Pancreas (tissue), 10 donors: ENCODE measurements around the gene MTG2. TPM values are rescaled to one million over a fixed set of nuclear protein-coding genes. Genes with fewer than 3 reads are reported as not detected.
"Not testable (repeated sequence)": the region's sequence is repeated elsewhere in the genome, so short reads cannot be mapped to it uniquely, and the experiment has no call there.

Source experiments
- ATAC-seq, 4 donors: fragments of 200-7000 bp; cut with Tn5 transposase; one replicate each; pipeline versions ENCODE4 v1.8.0 to v1.9.1; 2020; ENCODE audit warnings: mild to moderate bottlenecking in 4 of 4, moderate library complexity in 4 of 4
- DNase-seq, 6 donors: peaks; one replicate each; pipeline ENCODE4 v3.0.0-alpha.2; 2020
- FAIRE-seq: peaks from 2 replicates; lab custom pipeline; 2012; peaks lifted over from hg19 to GRCh38; lab: Jason Lieb, UNC
- H3K27ac ChIP-seq, 4 donors: fragments of 200-600 bp; sonication (generic); 1 replicate in 3 of 4; 2 replicates in 1 of 4; pipeline versions ENCODE4 v1.5.0 to v1.8.0; 2020
- H3K27me3 ChIP-seq, 4 donors: fragments of 200-600 bp; one replicate each; pipeline ENCODE4 v1.8.0; 2021
- H3K36me3 ChIP-seq, 3 donors: fragments of 200-600 bp; sonication (generic) in 1 of 3; one replicate each; pipeline versions ENCODE4 v1.5.0 to v1.8.0; 2020 to 2021
- H3K4me1 ChIP-seq, 3 donors: fragments of 200-600 bp; one replicate each; pipeline ENCODE4 v1.8.0; 2021
- H3K4me3 ChIP-seq, 4 donors: fragments of 200-600 bp; sonication (generic) in 2 of 4; one replicate each; pipeline versions ENCODE4 v1.5.0 to v1.8.0; 2020 to 2021
- H3K9me3 ChIP-seq, 4 donors: fragments of 200-600 bp; one replicate each; pipeline ENCODE4 v1.8.0; 2021
- CTCF ChIP-seq, 4 donors: fragments of 200-600 bp; sonication (generic) in 3 of 4; IDR thresholded peaks; one replicate each; pipeline versions ENCODE4 v1.5.0 to v1.8.0; 2021; ENCODE audit warnings: antibody characterized with exemption in 4 of 4
- WGBS, 2 donors: extraction: QIAGEN DNeasy Blood & Tissue Kit; methylation state at CpG; one replicate each; pipeline ENCODE4 v1.1.7; 2013; 5-methylcytosine and 5-hydroxymethylcytosine counted together
- intact Hi-C, 3 donors: fragments of 100-400 bp; cut with DNase I; formaldehyde crosslinking; loops; one replicate each; pipeline versions ENCODE4 v1.11.1 to v1.14.2; 2022
- polyA plus RNA-seq, 2 donors: library from polyadenylated mRNA; stranded (reverse); fragments of 200-250 nt; gene quantifications; one replicate each; pipeline ENCODE4 v1.2.3, GENCODE V29; 2013
- total RNA-seq, 6 donors: library from RNA; stranded (reverse); fragmentation: NEBNext Ultra II Directional in 4 of 6; extraction: Animal tissue kit (Norgen Biotek cat#: 25700) in 4 of 6; gene quantifications; one replicate each; pipeline versions ENCODE4 v1.2.1 to v1.2.4, GENCODE V29; 2021 to 2023
- donor health status: healthy with polysubstance abuse.
- donor health status: DM: no; HTN: no; CAD: no; lungs with moderate emphysema.
- donor health status: DM: no; HTN: no; CAD: no.
- donor health status: control.
- donor health status: control.
- donor health status: Bipolar disorder and iron deficiency.
- donor health status: DM: yes; HTN: yes; CAD: no.
- donor health status: DM: no; HTN: no; CAD: no.
- donor health status: DM: no; HTN: no; CAD: no.
- donor health status: DM: yes; HTN: yes; CAD: no.

MTG2 gene
- total and polyA plus RNA-seq, 8 donors: 9.7 to 55.3 (median 14.2) TPM

GRCh38 chr20:62147528-62147927, 35.3 kb upstream of the MTG2 start:
- Histone ChIP-seq H3K27ac (no peak overlapping the region), H3K4me3 (no peak overlapping the region), H3K9me3 (no peaks in the 10 kb centered on the region), H3K36me3 (no peaks in the 10 kb centered on the region), H3K27me3 (no peaks in the 10 kb centered on the region), H3K4me1 (peaks cover 7 to 8% (median 7%) of the 10 kb centered on the region in 3 donors)
- TF ChIP-seq CTCF (IDR thresholded peaks at IDR 0.05): no peak
- FAIRE-seq (no peak), DNase-seq (no peak), ATAC-seq (no peak)
- intact Hi-C loops: no loop called here
- WGBS, 2 donors: 94 to 100% methylated on average over 9 of the region's 9 CpGs

- H3K4me3 ChIP-seq, H3K27me3 ChIP-seq, intact Hi-C loops, H3K27ac ChIP-seq, H3K36me3 ChIP-seq, ATAC-seq, FAIRE-seq, DNase-seq, H3K9me3 ChIP-seq, H3K4me1 ChIP-seq: not testable (repeated sequence)
- WGBS, 2 donors: 95% methylated on average over 9 to 10 of the region's 10 CpGs
These were observed 34.4 kb upstream of the MTG2 start for GRCh38 chr20:62148383-62148782.

- peak in 1 of 6 donors; percentile 76 for DNase-seq
- ATAC-seq: no peak
- TF ChIP-seq CTCF (IDR thresholded peaks at IDR 0.05): no peak
- H3K27ac ChIP-seq: no peak overlapping the region
- FAIRE-seq: no peak
- no peaks in the 10 kb centered on the region for H3K36me3 ChIP-seq
- no peaks in the 10 kb centered on the region for H3K27me3 ChIP-seq
- H3K9me3 ChIP-seq: no peaks in the 10 kb centered on the region
- WGBS, 2 donors: 84 to 87% methylated on average over 19 to 20 of the region's 20 CpGs
- no peak overlapping the region for H3K4me3 ChIP-seq
- intact Hi-C loops: no loop called here
- H3K4me1 ChIP-seq: peaks cover 7 to 8% (median 7%) of the 10 kb centered on the region in 3 donors
These were observed 33.9 kb upstream of the MTG2 start for GRCh38 chr20:62148908-62149314.

GRCh38 chr20:62149532-62150309, 33.1 kb upstream of the MTG2 start:
- no peak for ATAC-seq
- Histone ChIP-seq H3K27me3 (no peaks in the 10 kb centered on the region), H3K27ac (no peak overlapping the region), H3K4me1 (peaks cover 5% of the 10 kb centered on the region in 3 donors), H3K4me3 (no peak overlapping the region), H3K36me3 (no peaks in the 10 kb centered on the region), H3K9me3 (no peaks in the 10 kb centered on the region)
- no peak for DNase-seq
- no peak for TF ChIP-seq CTCF (IDR thresholded peaks at IDR 0.05)
- intact Hi-C loops: no loop called here
- no peak for FAIRE-seq
- 79 to 81% methylated on average over 24 of the region's 24 CpGs for WGBS, 2 donors

GRCh38 chr20:62150310-62150575, 32.6 kb upstream of the MTG2 start:
- no peaks in the 10 kb centered on the region for H3K36me3 ChIP-seq
- no peak for ATAC-seq
- no peaks in the 10 kb centered on the region for H3K27me3 ChIP-seq
- TF ChIP-seq CTCF (IDR thresholded peaks at IDR 0.05): no peak
- no peak for FAIRE-seq
- no peaks in the 10 kb centered on the region for H3K9me3 ChIP-seq
- H3K27ac ChIP-seq: no peak overlapping the region
- H3K4me3 ChIP-seq: no peak overlapping the region
- H3K4me1 ChIP-seq: peaks cover 0 to under 1% (median 0%) of the 10 kb centered on the region in 3 donors
- intact Hi-C loops: no loop called here
- WGBS, 2 donors: 95 to 98% methylated on average over 11 of the region's 11 CpGs
- no peak for DNase-seq
